Prostate gland (tissue), 2 donors: ENCODE measurements around the gene THSD4.

Experiments
- POLR2A ChIP-seq: fragments of 450-650 bp; IDR thresholded peaks from one replicate; pipeline ENCODE4 v1.6.1; 2016; ENCODE audit warnings: antibody characterized with exemption, mild to moderate bottlenecking
- TF ChIP-seq, protein P1 (sequence below), 4 experiments: fragments of 200-600 bp in 2 of 4; fragments of 450-650 bp in 2 of 4; sonication (generic) in 2 of 4; IDR thresholded peaks; 1 replicate in 3 of 4; 2 replicates in 1 of 4; pipeline ENCODE4 v1.5.1; 2016 to 2019; ENCODE audit warnings: antibody characterized with exemption in 4 of 4, mild to moderate bottlenecking in 2 of 4, moderate library complexity in 2 of 4

- TF ChIP-seq, protein P1, sequence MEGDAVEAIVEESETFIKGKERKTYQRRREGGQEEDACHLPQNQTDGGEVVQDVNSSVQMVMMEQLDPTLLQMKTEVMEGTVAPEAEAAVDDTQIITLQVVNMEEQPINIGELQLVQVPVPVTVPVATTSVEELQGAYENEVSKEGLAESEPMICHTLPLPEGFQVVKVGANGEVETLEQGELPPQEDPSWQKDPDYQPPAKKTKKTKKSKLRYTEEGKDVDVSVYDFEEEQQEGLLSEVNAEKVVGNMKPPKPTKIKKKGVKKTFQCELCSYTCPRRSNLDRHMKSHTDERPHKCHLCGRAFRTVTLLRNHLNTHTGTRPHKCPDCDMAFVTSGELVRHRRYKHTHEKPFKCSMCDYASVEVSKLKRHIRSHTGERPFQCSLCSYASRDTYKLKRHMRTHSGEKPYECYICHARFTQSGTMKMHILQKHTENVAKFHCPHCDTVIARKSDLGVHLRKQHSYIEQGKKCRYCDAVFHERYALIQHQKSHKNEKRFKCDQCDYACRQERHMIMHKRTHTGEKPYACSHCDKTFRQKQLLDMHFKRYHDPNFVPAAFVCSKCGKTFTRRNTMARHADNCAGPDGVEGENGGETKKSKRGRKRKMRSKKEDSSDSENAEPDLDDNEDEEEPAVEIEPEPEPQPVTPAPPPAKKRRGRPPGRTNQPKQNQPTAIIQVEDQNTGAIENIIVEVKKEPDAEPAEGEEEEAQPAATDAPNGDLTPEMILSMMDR (IDR thresholded peaks at IDR 0.05) = no peak
- no peak for TF ChIP-seq POLR2A
Observed at GRCh38 chr15:71387810-71388209, 272.5 kb downstream of the THSD4 start.
